Stimulated activated CD8-positive, alpha-beta memory T cell treated with anti-CD3 and anti-CD28 coated beads, Interleukin-15, amount 100 ng/mL, for 4 hours (primary cell): ENCODE data around the gene ACYP1.

Experiments used
- DNase-seq, 2 donors: peaks; one replicate each; pipeline ENCODE4 v3.0.0-alpha.2; 2020; ENCODE audit warnings: low read depth in 2 of 2

Gene ACYP1

DNA sequence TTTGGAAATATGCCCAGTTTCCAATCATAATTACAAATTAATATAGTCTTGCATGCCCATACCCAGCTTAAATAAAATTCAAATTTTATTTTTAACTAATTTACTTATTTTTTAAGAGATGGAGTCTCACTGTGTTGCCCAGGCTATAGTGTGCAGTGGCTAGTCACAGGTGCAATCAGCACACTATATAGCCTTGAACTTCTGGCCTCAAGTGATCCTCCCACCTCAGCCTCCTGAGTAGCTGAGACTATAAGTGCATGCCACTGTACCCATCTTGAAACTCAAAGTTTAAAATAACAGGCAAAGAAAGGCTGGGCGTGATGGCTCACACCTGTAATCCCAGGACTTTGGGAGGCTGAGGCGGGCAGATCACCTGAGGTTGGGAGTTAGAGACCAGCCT is 22.9 kb downstream of the ACYP1 start:
- DNase-seq = no peak

DNA sequence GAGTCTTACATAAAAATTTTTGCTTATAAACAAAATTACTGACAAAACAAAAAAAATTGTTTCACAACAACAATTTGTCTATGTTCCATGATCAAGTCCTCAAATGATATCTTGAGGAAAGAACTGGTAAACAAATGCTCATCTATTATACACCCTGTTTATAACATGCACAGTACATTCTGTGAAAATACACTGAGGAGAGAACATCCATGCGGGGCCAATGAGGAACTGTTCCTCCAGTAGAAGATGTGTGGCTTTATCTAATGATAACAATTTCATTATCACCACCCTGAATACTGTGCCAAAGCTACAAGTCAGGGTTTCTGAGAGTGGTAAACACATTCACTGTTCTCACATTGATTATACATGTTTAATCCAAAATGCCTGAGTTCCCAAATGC is 23.3 kb downstream of the ACYP1 start:
- DNase-seq = no peak

GRCh38 chr14:75032939-75033338 is 30.9 kb downstream of the ACYP1 start:
- no peak for DNase-seq

- no peak for DNase-seq
Measured at GRCh38 chr14:75030147-75030546, 33.7 kb downstream of the ACYP1 start.

DNA sequence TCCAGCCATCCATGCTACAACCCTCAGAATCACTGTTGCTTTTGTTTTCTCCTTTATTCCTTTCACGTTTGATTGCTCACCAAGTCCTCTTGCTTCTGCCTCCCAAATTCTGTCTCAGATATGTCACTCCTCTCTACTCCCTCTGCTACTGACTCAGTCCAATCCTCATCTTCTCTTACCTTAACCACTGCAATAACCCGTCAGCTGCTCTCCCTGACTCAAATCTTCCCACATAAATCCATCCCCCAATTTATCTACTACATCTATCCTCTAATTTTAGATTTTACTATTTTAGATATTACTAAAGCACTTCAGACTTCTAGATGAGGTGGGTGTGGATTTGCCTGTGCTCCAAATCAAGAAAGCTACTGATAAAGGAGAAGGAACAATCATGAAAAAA is 37.9 kb downstream of the ACYP1 start:
- no peak for DNase-seq

GRCh38 chr14:75025082-75025481 is 38.7 kb downstream of the ACYP1 start:
- DNase-seq = no peak

- DNase-seq = no peak
Measured at GRCh38 chr14:75023108-75023507, 40.7 kb downstream of the ACYP1 start.

GRCh38 chr14:75022655-75023054 is 41.2 kb downstream of the ACYP1 start:
- no peak for DNase-seq

DNA sequence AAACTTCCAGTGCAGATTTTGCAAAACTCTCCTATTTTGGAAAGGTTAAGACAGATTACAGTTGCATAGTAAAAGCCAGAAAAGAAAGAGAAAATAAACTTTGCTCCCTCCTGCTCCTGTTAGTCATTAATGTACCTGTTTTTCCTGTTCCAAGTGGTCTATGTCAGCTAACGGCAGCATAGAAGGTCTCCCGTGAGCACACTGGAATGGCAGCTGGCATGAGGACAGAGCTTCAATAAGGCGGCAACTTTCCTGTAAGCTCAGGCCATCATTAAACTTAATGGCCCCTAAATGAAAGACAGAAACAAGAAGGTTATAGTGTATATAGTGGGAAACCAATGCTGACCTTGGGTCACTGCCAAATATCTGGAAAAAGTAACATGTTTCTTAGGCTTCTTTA is 45.1 kb downstream of the ACYP1 start:
- no peak for DNase-seq

- DNase-seq = no peak
Measured at GRCh38 chr14:75016815-75017214, 47.0 kb downstream of the ACYP1 start.

DNA sequence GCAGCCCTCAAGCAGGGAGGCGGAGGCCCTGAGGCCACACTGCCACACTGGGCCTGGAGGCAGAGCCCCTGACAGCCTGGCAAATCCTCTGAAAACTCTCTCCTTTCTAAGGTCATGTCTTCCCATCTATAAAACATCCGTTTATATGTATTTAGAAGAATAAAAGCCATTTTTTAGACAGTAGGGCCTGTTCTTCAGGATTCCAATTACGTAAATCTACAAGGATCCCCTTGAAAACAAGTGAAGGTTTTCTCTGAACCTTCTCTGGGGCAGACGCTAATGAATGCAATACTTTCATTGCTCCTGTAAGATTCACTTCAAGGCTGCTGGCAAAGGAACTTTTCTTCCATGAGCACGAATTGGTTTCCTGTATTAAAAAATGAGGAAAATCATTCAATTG is 48.3 kb downstream of the ACYP1 start:
- DNase-seq = no peak

GRCh38 chr14:75013290-75013689 is 50.5 kb downstream of the ACYP1 start:
- DNase-seq = no peak

- no peak for DNase-seq
Measured at GRCh38 chr14:75011356-75011994, 52.3 kb downstream of the ACYP1 start.

DNA sequence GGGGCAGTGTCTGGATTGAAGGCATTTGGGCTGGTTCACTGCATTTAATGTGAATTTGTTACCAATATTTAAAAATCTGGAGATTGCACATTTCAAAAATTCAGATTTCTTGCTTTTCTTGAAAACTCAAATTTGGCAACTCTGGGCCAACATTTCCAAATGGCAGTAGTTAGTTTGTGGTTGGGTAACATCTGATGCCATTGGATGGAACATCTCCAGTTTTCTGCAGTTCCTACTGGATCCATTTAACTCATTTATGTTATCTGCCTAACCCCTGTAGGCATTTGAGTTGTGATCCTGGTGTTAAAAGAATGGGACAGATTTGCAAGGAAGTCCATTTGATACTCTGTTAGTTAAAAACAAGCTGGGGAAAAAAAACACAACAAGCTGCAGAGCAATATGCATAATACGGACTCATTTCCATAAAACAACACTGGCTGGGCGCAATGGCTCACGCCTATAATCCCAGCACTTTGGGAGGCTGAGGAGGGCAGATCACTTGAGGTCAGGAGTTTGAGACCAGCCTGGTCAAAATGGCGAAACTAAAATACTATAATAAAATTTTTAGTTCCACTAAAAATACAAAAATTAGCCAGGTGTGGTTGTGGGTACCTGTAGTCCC is 53.2 kb downstream of the ACYP1 start:
- no peak for DNase-seq

DNA sequence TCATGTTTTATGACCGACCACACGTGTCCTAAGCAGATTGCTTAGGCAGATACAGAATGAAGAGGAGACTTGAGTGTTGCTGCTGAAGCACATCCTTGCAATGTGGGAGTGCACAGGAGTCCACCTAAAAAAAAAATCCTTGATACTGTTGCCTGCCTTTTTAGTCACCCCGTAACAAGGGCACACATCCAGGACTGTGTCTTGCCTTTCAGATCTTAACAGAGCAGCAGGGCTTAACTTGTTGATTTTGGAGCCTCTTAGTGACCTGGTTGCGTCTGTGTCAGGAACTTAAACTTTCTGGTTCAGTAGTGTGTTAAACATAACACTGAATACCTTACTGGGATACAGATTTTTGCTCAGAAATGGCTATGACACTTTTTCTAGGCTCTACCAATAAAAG is 54.6 kb downstream of the ACYP1 start:
- DNase-seq = no peak

- no peak for DNase-seq
Measured at GRCh38 chr14:75005357-75005756, 58.5 kb downstream of the ACYP1 start.

- no peak for DNase-seq
Measured at GRCh38 chr14:75003250-75004027, 60.4 kb downstream of the ACYP1 start.
